Measurements from ENCODE around the gene IL24.
A peak's percentile ranks its signal among the peaks of the same experiment; 100 is the strongest.
"Not testable (repeated sequence)": the region's sequence is repeated elsewhere in the genome, so short reads cannot be mapped to it uniquely, and the experiment has no call there.

IL24 gene

GRCh38 chr1:206904423-206905142, 7.3 kb downstream of the IL24 start:
- DNase-seq (ENCODE audit: low spot score) = no peak

- no peak for DNase-seq (ENCODE audit: low spot score)
Observed at GRCh38 chr1:206905295-206906164, 8.3 kb downstream of the IL24 start.

GRCh38 chr1:206907304-206907991, 10.2 kb downstream of the IL24 start:
- peak; percentile 44 for DNase-seq (ENCODE audit: low spot score)

- no peak for DNase-seq (ENCODE audit: low spot score)
Observed at GRCh38 chr1:206908038-206908437, 10.8 kb downstream of the IL24 start.

- DNase-seq (ENCODE audit: low spot score) = peak; percentile 87
Observed at GRCh38 chr1:206909161-206909882, 12.1 kb downstream of the IL24 start.

- peak; percentile 26 for DNase-seq (ENCODE audit: low spot score)
Observed at GRCh38 chr1:206909883-206910318, 12.7 kb downstream of the IL24 start.

- DNase-seq (ENCODE audit: low spot score) = peak; percentile 55
Observed at GRCh38 chr1:206911064-206911663, 13.9 kb downstream of the IL24 start.

- peak; percentile 83 for DNase-seq (ENCODE audit: low spot score)
Observed at GRCh38 chr1:206912445-206913095, 15.3 kb downstream of the IL24 start.

- DNase-seq (ENCODE audit: low spot score) = no peak
Observed at GRCh38 chr1:206913766-206914537, 16.7 kb downstream of the IL24 start.

- DNase-seq (ENCODE audit: low spot score) = no peak
Observed at GRCh38 chr1:206915030-206915735, 17.9 kb downstream of the IL24 start.

- no peak for DNase-seq (ENCODE audit: low spot score)
Observed at GRCh38 chr1:206916000-206916709, 18.9 kb downstream of the IL24 start.

- DNase-seq (ENCODE audit: low spot score) = no peak
Observed at GRCh38 chr1:206918076-206918475, 20.8 kb downstream of the IL24 start.

- no peak for DNase-seq (ENCODE audit: low spot score)
Observed at GRCh38 chr1:206921772-206922265, 24.6 kb downstream of the IL24 start, which contains the start of gene FCMR. TSS of gene FCMR (minus strand) at chr1:206921941. CDS start at chr1:206921854, 87 bp downstream.

- DNase-seq (ENCODE audit: low spot score) = no peak
Observed at GRCh38 chr1:206922524-206922923, 25.3 kb downstream of the IL24 start.

GRCh38 chr1:206923009-206923960, 26.0 kb downstream of the IL24 start:
- DNase-seq (ENCODE audit: low spot score) = no peak

GRCh38 chr1:206923961-206924557, 26.8 kb downstream of the IL24 start:
- not testable (repeated sequence) for DNase-seq (ENCODE audit: low spot score)

GRCh38 chr1:206924592-206925105, 27.4 kb downstream of the IL24 start:
- no peak for DNase-seq (ENCODE audit: low spot score)

Data from iPS-NIHi11 (cell line).